EL (cell line): ENCODE measurements around the gene SPACDR.
"Not testable (repeated sequence)": the region's sequence is repeated elsewhere in the genome, so short reads cannot be mapped to it uniquely, and the experiment has no call there.

Experiments used
- DNase-seq: peaks from one replicate; pipeline ENCODE4 v3.0.0-alpha.2; 2016

Gene SPACDR, protein sequence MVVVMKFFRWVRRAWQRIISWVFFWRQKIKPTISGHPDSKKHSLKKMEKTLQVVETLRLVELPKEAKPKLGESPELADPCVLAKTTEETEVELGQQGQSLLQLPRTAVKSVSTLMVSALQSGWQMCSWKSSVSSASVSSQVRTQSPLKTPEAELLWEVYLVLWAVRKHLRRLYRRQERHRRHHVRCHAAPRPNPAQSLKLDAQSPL

GRCh38 chr7:100464210-100464660 lies at the start of gene SPACDR:
SPACDR (minus strand) TSS chr7:100464260; CDS start chr7:100464025, 235 bp downstream.
- peak; percentile 58 for DNase-seq

DNA sequence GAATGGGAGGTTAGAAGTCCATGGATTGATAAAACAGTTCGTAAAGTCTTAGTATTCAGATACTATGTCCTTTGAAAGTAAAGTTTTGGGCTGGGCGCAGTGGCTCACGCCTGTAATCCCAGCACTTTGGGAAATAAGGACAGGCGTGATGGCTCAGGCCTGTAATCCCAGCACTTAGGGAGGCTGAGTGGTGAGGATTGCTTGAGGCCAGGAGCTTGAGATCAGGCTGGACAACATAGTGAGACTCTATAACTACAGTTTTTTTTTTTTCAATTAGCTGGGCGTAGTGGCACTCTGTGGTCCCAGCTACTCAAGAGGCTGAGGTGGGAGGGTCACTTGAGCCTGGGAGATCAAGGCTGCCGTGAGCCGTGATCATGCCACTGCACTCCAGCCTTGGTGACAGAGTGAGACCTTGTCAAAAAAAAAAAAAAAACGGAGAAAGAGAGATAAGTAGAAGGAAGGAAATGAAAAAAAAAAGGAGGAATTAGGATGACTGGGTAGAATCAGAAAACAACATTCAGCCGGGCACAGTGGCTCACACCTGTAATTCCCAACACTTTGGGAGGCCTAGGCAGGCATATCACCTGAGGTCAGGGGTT lies 49.3 kb upstream of the SPACDR start:
- no peak for DNase-seq

DNA sequence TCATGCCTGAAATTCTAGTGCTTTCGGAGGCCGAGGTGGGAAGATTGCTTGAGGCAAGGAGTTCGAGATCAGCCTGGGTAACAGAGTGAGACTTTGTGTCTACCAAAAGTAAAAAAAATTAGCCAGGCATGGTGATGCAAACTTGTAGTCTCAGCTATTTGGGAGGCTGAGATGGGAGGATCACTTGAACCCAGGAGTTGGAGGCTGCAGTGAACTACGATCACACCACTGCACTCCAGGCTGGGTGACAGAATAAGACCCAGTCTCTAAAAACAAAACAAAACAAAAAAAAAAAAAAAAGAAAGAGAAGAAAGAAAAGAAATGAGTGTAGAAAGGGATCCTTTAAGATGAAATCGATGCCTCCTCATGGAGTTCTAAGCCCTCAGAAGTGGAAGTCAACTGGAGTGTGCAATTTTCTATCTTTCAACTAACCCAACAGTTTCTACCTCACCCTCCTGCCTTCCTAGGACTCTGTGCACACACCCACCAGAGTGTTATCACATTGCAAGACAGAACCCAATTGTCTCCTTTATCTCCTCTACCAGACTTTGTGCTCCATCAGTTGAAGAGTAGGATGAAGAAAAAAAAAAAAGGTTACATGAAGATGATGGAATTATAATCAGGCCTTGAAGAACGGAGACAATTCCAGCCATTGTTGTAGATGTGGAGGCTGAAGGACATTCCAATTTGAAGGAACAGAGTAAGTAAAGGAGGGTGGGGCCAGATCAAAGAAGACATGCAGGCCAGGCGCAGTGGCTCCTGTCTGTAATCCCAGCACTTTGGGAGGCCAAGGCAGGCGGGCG lies 46.6 kb upstream of the SPACDR start:
- DNase-seq = no peak

- DNase-seq = peak; percentile 69
These were observed 45.2 kb upstream of the SPACDR start for GRCh38 chr7:100509231-100509630.

GRCh38 chr7:100506356-100506923 lies 42.4 kb upstream of the SPACDR start:
- no peak for DNase-seq

DNA sequence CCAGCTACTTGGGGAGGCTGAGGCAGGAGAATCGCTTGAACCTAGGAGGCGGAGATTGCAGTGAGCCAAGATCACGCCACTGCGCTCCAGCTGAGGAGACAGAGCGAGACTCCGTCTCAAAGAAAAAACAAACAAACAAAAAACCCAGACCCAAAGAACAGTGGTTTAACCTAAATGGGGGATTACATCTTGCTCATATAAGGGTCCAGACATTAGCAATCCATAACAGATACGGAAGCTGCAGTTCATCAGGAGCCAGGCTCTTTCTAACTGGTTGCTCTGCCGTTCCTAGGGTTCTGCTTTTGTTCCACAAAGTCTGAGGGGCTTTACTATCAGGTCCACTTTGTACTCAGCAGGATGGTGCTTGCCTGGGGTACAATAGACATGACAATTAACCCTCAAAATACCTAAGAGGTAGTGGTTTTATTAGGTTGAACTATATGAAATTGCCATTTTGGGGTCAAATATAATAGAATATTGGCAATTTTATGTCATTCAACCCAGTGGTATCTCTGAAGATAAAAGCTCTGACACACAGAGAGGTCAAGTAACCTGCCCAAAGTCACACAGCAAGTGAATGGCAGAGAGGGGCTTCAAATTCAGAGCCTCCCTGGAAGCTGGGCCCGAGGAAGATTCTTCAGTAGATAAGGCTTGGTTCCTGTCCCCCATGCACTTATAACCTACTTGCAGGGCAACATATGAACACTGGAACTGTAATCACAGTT lies 41.0 kb upstream of the SPACDR start:
- no peak for DNase-seq

- not testable (repeated sequence) for DNase-seq
These were observed 40.0 kb upstream of the SPACDR start for GRCh38 chr7:100504031-100504430.

DNA sequence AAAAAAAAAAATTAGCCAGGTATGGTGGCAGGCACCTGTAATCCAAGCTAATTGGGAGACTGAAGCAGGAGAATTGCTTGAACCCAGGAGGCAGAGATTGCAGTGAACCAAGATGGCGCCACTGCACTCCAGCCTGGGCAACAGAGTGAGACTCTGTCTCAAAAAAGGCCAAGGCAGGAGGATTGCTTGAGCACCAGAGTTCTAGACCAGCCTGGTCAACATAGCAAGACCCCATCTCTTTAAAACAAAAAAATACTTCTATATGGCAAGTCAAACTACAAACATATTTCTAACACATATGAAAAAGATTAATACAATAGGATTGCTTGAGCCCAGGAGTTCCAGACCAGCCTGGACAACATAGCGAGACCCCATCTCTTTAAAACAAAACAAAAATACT lies 36.7 kb upstream of the SPACDR start:
- DNase-seq = not testable (repeated sequence)

GRCh38 chr7:100496509-100496908 lies 32.4 kb upstream of the SPACDR start:
- no peak for DNase-seq

GRCh38 chr7:100493476-100494264 lies 29.6 kb upstream of the SPACDR start:
- no peak for DNase-seq

GRCh38 chr7:100492738-100493475 lies 28.8 kb upstream of the SPACDR start:
- no peak for DNase-seq

- DNase-seq = no peak
These were observed 27.1 kb upstream of the SPACDR start for GRCh38 chr7:100491192-100491578.

GRCh38 chr7:100490483-100491191 lies 26.6 kb upstream of the SPACDR start:
- no peak for DNase-seq

DNA sequence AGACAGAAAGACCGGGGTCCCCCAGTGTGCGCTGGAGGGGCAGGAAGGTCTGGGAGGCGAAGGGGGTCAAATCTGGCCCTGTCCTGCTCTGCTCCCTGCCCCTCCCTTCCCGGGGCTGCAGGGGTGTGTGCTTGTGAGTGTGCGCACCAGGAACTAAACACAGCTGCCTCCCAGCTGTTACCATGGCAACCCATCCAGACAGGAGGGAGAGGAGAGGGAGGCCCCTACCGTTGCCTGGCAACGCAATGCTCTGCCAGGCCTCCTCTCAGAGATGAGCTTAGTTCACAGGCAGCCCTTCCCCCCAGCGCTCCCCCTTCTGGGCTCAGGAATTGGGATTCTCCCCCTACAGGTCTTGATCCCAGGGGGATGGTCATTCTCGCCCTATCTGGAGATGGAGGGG lies 25.8 kb upstream of the SPACDR start:
- peak; percentile 69 for DNase-seq

GRCh38 chr7:100489121-100489520 lies 25.1 kb upstream of the SPACDR start:
- no peak for DNase-seq

DNA sequence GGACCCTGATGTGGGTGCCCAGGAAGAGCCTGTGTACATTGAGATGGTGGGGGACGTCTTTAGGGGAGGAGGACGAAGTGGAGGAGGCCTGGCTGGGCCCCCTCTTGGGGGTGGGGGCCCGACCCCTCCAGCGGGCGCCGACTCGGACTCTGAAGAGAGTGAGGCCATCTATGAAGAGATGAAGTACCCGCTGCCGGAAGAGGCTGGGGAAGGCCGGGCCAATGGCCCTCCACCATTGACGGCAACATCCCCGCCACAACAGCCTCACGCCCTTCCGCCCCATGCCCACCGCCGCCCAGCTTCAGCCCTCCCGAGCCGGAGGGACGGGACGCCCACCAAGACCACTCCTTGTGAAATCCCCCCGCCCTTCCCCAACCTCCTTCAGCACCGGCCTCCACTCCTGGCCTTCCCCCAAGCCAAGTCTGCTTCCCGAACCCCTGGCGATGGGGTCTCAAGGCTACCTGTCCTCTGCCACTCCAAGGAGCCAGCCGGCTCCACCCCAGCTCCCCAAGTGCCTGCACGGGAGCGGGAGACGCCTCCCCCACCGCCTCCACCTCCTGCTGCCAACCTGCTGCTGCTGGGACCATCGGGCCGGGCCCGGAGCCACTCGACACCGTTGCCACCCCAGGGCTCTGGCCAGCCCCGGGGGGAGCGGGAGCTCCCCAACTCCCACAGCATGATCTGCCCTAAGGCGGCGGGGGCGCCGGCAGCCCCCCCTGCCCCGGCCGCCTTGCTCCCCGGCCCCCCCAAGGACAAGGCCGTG lies 24.5 kb upstream of the SPACDR start:
- DNase-seq = no peak

DNA sequence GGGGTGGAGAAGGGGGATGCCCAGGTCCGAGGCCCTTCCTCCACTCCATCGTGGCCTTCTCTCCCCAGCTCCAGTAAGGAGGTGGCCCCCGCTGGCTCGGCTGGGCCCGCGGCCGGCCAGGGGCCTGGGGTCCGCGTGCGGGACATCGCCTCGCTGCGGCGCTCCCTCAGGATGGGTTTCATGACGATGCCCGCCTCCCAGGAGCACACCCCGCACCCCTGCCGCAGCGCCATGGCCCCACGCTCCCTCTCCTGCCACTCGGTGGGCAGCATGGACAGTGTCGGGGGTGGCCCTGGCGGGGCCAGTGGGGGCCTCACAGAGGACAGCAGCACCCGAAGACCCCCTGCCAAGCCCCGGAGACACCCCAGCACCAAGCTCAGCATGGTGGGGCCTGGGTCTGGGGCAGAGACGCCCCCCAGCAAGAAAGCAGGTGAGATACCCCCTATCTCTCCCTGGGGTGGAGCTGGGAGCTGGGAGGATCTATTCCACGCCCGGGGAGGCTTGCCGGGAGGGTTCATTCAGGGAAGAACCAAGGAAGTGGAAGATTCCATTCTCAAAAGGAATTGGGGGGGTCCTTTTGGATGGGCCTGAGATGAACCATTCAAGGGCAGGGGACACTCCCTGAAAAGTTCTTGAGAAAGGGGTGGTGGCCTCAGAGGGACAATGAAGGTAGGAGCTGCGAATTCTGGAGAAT lies 22.8 kb upstream of the SPACDR start:
- peak; percentile 38 for DNase-seq

GRCh38 chr7:100486111-100486636 lies 22.1 kb upstream of the SPACDR start:
- DNase-seq = no peak

GRCh38 chr7:100485471-100485876 lies 21.4 kb upstream of the SPACDR start:
- no peak for DNase-seq
